ENCODE results near the gene DBI. TPM values are rescaled to one million over a fixed set of nuclear protein-coding genes. Genes with fewer than 3 reads are reported as not detected.

DBI gene
- total and polyA plus RNA-seq, 2 experiments from 2014 or later, result 171 to 873 TPM

- Histone ChIP-seq H3K4me1 (ENCODE audit: insufficient read depth) (no peaks in the 10 kb centered on the region), H3K9me2 (ENCODE audit: insufficient read depth) (no peaks in the 10 kb centered on the region), H3K4me3 (no peak overlapping the region), H3K27ac (ENCODE audit: low read depth) (no peak overlapping the region), H4K20me1 (replicated peaks; ENCODE audit: insufficient read depth) (no peaks in the 10 kb centered on the region), H3K36me3 (ENCODE audit: insufficient read depth) (no peaks in the 10 kb centered on the region; the same call in 1 of the 2 replicates), H3K4me2 (no peak overlapping the region), H3K27me3 (ENCODE audit: insufficient read depth) (no peaks in the 10 kb centered on the region), H3F3A (replicated peaks; ENCODE audit: low read depth) (no peaks in the 10 kb centered on the region), H3K79me2 (replicated peaks; ENCODE audit: insufficient read depth) (no peaks in the 10 kb centered on the region), H2AFZ (no peak overlapping the region)
- no peak overlapping the region for H3K4me3 Mint-ChIP-seq
- peaks cover 2% of the 10 kb centered on the region for H3K27me3 Mint-ChIP-seq (ENCODE audit: insufficient read depth, low read depth, poor library complexity)
- ATAC-seq, result no peak
- no peak overlapping the region for H3K27ac Mint-ChIP-seq
- H3K9me3 Mint-ChIP-seq, result peaks cover 29% of the 10 kb centered on the region
- TF ChIP-seq CTCF (conservative IDR thresholded peaks at IDR 0.05; ENCODE audit: low read depth in 2 of 2) (no peak), REST (IDR thresholded peaks at IDR 0.05; ENCODE audit: unreplicated experiment) (no peak), CREB1 (CRISPR knock-in tag; IDR thresholded peaks at IDR 0.05; ENCODE audit: low read depth) (no peak), ETS1 (IDR thresholded peaks at IDR 0.05) (no peak), EZH2phosphoT487 (IDR thresholded peaks at IDR 0.05; ENCODE audit: unreplicated experiment) (no peak), ZNF331 (CRISPR knock-in tag; IDR thresholded peaks at IDR 0.05; ENCODE audit: low read depth) (no peak), NANOG (IDR thresholded peaks at IDR 0.05; ENCODE audit: borderline replicate concordance) (no peak), JUNB (IDR thresholded peaks at IDR 0.05; ENCODE audit: unreplicated experiment) (no peak), ZNF462 (CRISPR knock-in tag; IDR thresholded peaks at IDR 0.05) (no peak), STAT1 (IDR thresholded peaks at IDR 0.05; ENCODE audit: unreplicated experiment) (no peak), POLR2AphosphoS5 (IDR thresholded peaks at IDR 0.05; ENCODE audit: low read depth) (no peak), EZH2 (IDR thresholded peaks at IDR 0.05; ENCODE audit: low read depth, unreplicated experiment) (no peak), ZNF114 (CRISPR knock-in tag; IDR thresholded peaks at IDR 0.05) (no peak)
- peaks cover 8% of the 10 kb centered on the region; the same call in 1 of the 3 replicates for H3K36me3 Mint-ChIP-seq (ENCODE audit: low read depth)
- peaks cover 6% of the 10 kb centered on the region; the same call in 2 of the 3 replicates for H3K4me1 Mint-ChIP-seq
- no peak for DNase-seq (ENCODE audit: low spot score)
Observed at GRCh38 chr2:119419065-119419464, 52.3 kb downstream of the DBI start.

Data from GM23338 (cell line).